Endothelial cell of umbilical vein (primary cell): ENCODE measurements around the gene ZNF23.

Experiments used
- EZH2 ChIP-seq: IDR thresholded peaks from 2 replicates; pipeline ENCODE4 v1.6.1; 2012; ENCODE audit warnings: borderline replicate concordance, low read depth, mild to moderate bottlenecking, moderate library complexity, low read length, inconsistent platforms; ENCODE audit not compliant: severe bottlenecking
- FOS ChIP-seq: IDR thresholded peaks from 2 replicates; pipeline ENCODE4 v1.6.1; 2011; ENCODE audit warnings: mild to moderate bottlenecking, low read length, moderate library complexity, borderline replicate concordance; ENCODE audit not compliant: insufficient read depth
- JUN ChIP-seq: IDR thresholded peaks from 2 replicates; pipeline ENCODE4 v1.6.1; 2011; ENCODE audit warnings: borderline replicate concordance, low read depth; ENCODE audit not compliant: insufficient read length, insufficient read depth
- MYC ChIP-seq: IDR thresholded peaks from one replicate; pipeline ENCODE4 v1.6.1; 2011; ENCODE audit warnings: mild to moderate bottlenecking, low read depth, low read length
- POLR2A ChIP-seq: IDR thresholded peaks from 2 replicates; pipeline ENCODE4 v1.6.1; 2012; ENCODE audit warnings: low read depth, mild to moderate bottlenecking, control low read depth, low read length
- POLR2AphosphoS5 ChIP-seq: IDR thresholded peaks from 2 replicates; pipeline ENCODE4 v1.6.1; 2012; ENCODE audit warnings: low read depth, mild to moderate bottlenecking, control low read depth, low read length, moderate library complexity; ENCODE audit not compliant: insufficient read depth
- TF ChIP-seq, protein P1 (sequence below), 2 donors: IDR thresholded peaks; 1 replicate in 1 of 2; 2 replicates in 1 of 2; pipeline ENCODE4 v1.5.1; 2011; ENCODE audit warnings: low read length in 2 of 2, mild to moderate bottlenecking in 2 of 2, moderate library complexity in 2 of 2, control low read depth in 1 of 2, inconsistent platforms in 1 of 2, low read depth in 1 of 2; ENCODE audit not compliant: insufficient read depth in 1 of 2; ENCODE audit errors: extremely low read depth in 1 of 2
- TF ChIP-seq, protein P2 (sequence below): IDR thresholded peaks from 2 replicates; pipeline ENCODE4 v1.6.1; 2011; ENCODE audit not compliant: insufficient read depth, insufficient read length

DNA sequence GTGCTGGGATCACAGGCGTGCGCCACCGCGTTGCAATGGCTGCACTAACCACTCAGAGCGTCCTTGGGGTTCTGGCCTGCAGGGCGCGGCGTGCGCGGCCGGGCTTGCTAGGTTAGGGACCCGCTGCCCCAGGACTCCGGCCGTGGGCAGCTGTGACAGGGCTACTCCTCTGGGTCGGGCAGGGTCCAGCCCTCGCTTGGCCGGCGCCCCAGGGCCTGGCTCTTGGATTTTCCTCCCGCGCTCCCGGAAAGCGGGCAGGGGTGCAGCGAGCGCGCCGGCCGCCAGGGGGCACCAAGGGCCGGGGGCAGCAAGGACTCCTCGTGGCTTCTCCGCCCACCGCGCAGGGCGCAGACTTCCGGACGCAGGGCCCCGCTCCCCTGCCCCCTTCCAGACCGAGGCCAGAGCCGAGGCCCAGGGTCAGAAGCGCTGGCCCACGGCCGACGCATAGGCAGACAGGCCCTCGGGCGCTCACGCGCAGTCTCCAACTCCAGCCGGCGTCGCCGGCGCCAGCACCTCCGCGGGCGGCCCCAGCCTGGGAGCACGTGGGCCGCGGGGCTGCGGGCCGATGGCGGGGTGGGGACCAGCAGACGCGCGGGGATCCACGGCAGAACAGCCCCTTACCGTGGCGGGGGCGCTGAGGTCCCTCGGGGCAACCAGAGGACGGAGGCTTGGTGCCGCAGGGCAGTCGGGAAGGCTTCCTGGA, 20.5 kb downstream of the ZNF23 start:
- TF ChIP-seq, protein P1, sequence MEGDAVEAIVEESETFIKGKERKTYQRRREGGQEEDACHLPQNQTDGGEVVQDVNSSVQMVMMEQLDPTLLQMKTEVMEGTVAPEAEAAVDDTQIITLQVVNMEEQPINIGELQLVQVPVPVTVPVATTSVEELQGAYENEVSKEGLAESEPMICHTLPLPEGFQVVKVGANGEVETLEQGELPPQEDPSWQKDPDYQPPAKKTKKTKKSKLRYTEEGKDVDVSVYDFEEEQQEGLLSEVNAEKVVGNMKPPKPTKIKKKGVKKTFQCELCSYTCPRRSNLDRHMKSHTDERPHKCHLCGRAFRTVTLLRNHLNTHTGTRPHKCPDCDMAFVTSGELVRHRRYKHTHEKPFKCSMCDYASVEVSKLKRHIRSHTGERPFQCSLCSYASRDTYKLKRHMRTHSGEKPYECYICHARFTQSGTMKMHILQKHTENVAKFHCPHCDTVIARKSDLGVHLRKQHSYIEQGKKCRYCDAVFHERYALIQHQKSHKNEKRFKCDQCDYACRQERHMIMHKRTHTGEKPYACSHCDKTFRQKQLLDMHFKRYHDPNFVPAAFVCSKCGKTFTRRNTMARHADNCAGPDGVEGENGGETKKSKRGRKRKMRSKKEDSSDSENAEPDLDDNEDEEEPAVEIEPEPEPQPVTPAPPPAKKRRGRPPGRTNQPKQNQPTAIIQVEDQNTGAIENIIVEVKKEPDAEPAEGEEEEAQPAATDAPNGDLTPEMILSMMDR (IDR thresholded peaks at IDR 0.05; ENCODE audit: extremely low read depth in 1 of 2, insufficient read depth in 1 of 2, low read depth in 1 of 2, low read length in 2 of 2) = peak; percentile 50 to 57
- TF ChIP-seq, protein P2, sequence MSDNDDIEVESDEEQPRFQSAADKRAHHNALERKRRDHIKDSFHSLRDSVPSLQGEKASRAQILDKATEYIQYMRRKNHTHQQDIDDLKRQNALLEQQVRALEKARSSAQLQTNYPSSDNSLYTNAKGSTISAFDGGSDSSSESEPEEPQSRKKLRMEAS = no peak
- no peak for TF ChIP-seq EZH2
- no peak for TF ChIP-seq POLR2AphosphoS5
- TF ChIP-seq POLR2A = no peak
- no peak for TF ChIP-seq FOS
- no peak for TF ChIP-seq JUN
- TF ChIP-seq MYC = no peak
